ENCODE results near the gene NPC1.
"Not testable (repeated sequence)": the region's sequence is repeated elsewhere in the genome, so short reads cannot be mapped to it uniquely, and the experiment has no call there.

The NPC1 gene

DNA sequence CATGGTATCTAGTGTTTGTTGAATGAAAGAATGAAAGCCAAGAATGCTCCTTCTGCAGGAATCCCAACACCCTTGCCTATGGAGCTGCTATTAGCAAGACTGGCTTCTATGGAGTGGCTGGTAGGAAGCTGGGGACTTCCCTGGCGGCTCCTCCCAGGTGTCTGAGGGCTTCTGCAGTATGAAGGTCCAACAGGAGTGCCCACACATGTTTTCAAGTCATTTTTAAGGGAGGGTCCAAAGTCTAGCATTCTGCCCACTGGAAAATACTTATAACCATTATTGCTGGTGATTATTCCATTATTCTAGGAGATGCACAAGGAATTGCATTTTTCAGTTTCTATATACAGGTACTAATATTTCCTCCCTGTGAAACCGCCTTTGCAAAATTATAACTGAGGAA is 21.9 kb upstream of the NPC1 start:
- DNase-seq, result no peak

DNA sequence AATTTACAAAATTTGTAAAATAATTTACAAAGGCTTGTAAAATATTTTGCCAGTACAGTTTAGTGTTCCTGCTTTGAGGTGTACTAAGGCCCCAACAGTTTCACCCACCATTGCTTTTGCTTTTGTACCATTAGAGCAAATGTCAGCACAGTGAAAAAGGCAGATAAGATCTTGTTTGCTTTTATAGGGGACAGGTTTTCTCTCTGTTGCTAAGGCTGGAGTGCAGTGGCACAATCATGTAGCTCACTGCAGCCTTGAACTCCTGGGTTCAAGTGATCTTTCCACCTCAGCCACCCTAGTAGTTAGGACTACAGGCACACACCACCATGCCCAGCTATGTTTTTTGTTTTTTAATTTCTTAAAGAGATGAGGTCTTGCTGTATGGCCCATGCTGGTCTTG is 19.6 kb upstream of the NPC1 start:
- no peak for DNase-seq

DNA sequence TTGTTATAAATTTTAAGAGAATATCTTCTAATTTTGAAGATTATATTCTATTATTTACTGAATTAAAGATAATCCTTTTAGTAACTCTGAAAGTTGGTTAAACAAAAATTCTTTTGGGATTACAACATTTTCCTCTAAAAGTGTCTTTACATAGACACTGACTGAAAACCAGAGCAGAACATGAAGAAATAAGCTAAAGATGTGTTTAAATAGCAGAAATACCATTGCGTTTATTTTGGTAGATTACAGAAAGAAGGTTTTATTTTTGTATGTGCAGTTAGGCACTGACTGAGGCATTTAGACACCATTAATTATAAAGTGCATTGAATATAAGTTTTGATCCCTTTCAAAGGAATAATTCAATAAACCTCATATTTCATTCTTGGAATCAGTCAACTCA is 13.5 kb upstream of the NPC1 start:
- DNase-seq, result no peak

DNA sequence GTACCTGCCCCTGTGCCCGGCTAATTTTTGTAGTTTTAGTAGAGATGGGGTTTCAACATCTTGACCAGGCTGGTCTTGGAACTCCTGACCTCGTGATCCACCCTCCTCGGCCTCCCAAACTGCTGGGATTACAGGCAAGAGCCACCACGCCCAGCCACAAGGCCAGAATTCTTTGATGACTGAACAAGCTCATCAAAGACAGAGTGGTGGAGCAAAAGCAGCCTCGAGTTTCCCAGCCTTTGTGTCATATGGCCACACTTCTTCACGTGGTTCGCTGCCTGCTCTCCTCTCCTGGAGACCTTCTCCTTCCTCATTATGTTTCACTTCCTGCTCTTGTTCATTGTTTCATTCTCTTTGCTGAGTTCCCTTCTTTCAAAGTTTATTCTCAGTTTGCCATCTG is 9.9 kb upstream of the NPC1 start:
- DNase-seq, result no peak

DNA sequence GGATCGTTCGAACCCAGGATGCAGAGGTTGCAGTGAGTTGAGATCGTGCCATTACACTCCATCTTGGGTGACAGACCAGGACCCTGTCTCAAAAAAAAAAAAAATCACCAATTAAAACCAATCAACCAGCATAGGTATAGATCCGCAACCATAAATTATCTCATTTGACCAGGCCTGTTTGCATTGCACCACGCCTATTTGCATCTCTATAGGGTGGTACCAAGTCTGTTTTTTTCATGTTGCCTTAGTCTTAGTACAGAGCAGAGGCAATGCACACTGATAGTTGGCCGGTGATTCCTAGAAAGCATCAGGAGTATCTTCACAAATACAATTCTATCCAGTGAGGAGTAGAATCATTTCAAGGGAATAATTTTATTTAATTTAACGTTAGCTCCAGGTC is 9.3 kb upstream of the NPC1 start:
- DNase-seq, result no peak

DNA sequence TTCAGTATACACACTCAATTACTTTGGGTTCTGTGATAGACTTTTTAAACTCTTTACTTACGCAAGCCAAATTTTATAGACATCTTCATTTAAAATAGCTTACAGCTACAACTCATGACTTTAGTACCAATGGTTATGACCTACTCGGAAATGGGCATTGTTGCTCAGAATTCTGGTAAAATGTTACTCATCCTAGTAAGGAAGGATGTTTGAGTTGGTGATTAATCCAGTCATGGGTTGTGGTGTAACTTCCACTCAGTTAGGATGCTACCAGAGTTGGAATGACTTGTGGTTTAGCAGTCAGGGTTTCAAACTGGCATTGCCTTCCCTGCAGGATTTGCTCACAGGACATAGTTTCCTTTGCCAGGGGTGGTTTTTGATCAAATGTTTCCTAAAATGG is 7.4 kb upstream of the NPC1 start:
- no peak for DNase-seq

DNA sequence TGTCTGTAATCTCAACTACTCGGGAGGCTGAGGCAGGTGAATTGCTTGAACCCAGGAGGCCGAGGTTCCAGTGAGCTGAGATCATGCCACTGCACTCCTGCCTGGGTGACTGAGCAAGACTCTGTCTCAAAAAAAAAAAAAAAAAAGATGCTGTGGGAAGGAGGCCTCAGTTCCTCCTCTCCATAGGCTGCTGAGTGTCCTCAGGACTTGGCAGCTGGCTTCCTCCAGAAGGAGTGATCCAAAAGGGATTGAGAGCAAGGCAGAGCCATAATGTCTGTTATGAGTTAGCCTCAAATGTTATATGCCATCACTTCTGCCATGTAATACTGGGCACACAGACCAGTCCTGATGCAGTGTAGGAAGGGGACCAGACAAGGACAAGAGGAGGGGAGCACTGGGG is 6.6 kb upstream of the NPC1 start:
- DNase-seq, result no peak

DNA sequence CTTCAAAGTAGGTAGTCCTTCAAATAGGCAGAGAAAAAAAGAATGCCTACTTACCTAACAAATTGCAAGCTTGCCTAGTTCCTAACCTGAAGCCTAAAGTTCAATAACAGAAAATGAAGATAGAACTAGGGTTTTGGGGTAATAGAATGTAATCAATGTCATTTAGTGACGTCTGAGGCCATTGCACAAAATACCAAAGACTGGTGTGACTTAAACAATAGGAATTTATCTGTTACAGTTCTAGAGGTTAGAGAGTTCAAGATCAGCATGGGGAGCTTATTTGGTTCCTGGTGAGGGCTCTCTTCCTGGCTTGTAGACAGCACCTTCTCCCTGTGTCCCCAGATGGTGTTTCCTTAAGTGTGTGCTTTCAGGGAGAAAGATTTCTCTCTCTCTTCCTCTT is 4.7 kb upstream of the NPC1 start:
- no peak for DNase-seq

DNA sequence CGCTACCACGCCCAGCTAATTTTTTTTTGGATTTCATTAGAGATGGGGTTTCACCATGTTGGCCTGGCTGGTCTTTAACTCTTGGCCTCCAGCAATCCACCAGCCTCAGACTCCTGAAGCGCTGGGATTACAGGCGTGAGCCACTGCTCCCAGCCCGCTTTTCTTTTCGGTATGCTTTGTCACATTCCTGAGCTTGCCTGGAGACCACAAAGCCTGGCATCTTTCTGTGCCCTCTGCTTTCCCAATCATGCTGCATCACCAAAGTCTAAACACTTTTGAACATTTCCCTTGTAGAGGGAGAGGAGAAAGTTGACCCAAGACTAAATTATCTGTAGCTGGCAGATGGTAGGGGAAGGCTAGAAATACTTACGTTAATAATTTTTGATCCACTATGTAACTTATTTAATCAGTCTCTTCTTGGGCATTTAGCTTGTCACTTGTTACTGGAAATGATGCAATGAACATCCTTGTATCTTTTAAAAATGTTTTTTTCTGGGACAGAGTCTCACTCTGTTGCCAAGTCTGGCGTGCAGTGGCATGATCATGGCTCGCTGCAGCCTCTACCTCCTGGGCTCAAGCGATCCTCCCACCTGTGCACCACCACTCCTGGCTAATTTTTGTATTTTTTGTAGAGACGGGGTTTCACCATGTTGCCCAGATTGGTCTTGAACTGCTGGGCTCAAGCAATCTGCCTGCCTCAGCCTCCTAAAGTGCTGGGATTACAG is 2.7 kb upstream of the NPC1 start:
- no peak for DNase-seq

DNA sequence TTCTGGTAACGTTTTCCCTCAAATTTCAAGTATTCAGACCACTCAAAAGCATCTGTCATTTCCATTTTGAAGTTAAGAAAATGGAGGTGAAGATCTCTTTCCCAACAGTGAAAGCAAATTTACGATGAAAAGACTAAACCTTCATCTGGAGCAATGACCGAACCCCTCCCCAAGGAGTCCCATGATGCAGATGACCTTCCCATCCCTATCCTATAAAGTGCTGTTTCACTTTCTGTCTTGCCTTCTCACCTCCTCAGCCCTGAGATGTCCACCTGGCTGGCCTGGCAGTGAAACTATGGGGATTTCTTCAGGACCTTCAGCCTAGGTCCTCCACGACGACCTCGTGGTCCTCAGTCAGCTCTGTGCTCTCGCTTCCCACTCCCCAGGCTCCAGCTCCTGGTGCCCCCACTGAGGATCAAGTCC is 925 bp upstream of the NPC1 start:
- no peak for DNase-seq

DNA sequence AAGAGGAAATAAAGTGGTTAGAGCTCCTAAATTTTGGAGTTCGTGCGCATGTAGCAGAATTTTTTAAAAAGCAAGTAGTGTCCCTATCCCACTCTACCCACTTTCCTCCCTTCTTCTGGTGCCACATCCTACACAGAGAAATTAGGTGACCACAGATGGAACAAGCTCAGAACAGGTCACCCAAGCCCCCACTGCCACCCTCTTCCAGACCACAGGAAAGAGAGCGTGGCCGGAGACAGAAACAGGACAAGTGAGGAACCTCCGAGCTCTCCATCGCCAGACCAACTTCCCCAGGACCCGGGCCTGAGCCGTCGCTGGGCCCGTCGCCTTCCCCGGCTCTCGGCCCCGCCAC is 433 bp downstream of the NPC1 start:
- DNase-seq, result no peak

DNA sequence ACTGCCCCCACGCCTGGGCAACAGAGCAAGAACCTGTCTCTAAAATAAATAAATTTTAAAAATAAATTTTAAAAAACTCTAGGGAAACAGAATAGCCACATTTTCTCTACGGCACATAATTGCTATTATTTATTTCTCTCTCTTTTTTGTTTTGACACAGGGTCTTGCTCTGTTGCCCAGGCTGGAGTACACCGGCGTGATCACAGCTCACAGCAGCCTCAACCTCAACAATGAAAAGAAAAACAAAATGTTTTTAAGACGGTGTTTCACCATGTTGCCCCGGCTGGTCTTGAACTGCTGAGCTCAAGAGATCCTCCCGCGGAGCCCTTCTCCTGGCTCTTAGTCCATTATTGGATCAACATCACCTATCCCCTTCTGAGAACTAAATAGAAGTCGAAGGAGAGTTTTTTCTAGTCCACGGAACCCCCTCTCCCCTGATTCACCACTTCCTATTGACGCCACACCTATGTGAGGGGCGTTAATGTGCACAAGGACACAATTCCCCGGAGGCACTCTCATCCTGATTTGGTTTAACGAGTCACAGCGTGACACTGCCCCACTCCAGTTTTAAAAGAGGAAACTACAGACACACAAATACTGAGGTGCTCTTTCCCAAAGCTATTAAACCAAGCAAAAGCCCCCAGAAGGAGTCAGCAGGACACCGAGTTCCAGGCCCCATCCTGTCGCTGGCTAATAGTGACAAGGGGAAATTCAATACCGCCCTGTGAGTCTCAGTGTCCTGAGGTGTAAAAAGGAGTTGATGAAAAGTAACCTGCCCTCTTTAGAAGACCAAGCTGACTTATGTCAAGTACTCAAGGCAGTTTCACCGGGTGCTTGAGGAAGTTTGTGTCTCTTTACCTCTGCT is 1.1 kb downstream of the NPC1 start:
- no peak for DNase-seq

DNA sequence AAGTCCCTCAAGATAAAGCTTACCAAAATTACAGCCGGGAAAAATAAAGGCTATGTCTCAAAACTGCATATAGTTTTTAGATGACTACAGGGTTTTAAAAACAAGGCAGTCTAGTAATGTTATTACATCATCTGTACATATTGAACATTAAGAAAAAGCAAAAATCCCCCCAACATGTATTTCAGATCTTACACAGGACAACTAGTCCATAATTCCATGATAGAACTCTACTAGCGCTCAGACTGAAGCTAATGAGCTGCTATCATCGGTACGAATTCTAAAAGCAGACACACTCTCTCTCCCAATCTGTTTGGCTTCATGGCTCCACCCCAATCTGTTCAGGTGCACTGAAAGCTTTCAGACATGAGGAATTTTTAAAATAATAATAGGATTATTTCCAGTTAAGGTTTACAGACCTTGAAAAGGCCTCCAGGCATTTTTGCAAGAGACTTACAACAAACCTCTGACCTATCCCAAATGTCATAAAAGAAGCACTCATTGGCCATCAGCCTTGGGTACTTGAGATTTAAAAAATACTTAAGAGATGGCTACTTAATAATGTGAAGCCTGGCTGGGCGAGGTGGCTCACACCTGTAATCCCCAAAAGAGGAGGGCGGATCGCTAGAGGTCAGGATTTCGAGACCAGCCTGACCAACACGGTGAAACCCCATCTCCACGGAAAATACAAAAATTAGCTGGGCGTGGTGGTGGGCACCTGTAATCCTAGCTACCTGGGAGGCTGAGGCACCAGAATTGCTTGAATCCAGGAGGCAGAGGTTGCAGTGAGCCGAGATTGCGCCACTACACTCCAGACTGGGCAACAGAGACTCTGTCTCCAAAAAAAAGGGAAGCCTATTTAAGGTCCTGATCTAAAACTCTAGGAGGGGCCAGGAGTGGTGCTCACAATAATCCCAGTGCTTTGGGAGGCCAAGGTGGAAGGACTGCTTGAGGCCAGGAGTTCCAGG is 2.0 kb downstream of the NPC1 start:
- DNase-seq, result no peak

DNA sequence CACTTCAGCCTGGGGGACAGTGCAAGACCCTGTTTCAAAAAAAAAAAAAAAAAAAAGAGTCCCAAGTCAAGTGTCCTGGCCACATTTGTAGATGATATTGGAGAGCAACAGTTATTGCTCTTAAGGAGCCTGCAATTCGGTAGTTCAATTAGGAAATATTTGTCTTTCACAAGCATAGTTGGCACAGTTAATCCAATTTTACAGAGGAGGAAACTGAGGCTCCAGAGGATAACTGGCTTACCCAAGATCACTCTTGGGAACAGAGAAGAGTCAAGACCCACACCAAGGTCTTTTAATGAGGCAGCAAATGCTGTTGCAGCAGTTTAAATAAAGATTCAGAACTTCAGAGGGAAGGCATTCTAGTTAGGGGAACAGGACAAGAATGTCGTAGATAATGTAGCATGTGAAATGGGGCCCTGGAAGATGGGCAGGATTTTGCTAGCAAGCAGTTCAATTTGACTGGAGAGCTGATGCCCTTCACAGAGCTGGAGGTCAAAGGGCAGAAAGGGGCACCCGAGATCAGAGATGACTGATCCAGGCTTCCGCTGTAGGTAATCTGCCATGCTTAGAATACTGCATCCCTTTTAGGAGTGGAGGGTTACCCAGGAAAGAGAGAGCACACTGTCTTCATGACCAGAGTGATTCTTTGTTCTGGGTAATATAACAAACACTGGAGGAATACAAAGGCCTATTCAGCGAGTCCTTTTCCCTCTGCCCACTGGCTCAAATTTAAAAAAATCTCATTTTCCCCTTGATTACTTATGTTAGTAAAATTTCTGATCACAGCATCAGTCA is 3.0 kb downstream of the NPC1 start:
- no peak for DNase-seq

DNA sequence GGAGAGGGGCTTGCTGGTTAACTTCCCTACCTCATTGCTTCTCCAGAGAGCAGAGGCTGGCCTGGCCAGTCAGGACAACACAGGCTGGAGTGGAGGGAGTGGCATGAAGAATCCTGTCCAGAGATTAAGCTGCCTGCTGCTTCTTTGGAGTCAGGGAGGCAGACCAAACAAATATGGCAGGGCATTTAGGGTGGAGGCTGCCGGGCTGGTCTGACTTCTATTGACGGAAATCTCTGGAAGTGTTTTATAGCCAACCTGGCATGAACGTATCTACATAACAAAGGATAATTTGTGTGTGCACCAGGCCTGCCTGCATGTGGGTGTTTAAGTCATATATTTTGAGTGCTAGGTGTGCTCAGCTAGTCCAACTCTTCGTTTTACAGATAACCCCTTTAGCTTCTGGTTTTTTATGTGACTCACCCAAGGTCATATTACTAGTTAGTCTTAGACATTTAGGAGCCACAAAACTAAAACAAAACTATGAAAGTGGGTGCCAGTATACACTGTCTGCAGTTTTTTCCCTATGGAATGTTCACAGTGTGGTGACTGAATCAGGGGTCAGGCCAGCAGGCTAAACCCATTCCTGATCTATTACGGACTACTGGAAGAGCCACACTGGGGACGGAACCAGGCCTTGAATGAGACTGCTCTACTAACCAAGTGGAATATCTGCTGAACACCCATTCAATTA is 5.5 kb downstream of the NPC1 start:
- no peak for DNase-seq

DNA sequence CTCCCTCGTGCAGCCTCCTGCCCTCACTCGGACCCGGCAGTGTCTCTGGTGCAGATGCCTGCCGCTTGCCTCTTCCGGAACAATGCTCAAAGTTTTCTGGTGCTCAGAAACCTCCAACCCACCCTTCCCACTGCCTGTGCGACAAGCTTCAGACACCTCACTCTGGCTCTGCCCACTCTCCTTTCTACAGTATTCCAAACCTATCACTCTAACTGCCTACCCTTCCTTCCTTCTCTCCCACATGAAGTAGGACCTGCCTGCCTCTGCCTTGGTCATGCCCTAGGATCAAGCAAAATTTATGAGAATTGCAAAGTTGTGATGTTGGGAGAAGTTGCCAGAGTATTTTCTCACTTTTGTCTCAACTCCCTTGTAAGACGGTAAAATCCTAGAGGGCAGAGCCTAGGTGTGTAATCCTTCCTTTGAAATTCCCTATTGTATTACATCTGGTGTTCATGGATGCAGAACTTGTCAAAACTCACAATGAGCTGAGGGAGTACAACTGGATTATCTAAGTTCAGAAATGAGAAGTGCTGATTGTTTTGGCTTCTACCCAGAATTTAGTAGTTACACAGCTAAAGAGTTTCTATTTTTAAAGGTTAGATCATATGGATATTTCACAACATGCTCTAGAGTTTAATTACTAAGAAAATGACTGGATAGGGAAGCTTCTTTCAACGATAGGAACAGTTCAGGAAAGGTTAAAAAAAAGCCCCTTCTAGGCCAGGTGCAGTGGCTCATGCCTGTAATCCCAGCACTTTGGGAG is 7.2 kb downstream of the NPC1 start:
- no peak for DNase-seq

DNA sequence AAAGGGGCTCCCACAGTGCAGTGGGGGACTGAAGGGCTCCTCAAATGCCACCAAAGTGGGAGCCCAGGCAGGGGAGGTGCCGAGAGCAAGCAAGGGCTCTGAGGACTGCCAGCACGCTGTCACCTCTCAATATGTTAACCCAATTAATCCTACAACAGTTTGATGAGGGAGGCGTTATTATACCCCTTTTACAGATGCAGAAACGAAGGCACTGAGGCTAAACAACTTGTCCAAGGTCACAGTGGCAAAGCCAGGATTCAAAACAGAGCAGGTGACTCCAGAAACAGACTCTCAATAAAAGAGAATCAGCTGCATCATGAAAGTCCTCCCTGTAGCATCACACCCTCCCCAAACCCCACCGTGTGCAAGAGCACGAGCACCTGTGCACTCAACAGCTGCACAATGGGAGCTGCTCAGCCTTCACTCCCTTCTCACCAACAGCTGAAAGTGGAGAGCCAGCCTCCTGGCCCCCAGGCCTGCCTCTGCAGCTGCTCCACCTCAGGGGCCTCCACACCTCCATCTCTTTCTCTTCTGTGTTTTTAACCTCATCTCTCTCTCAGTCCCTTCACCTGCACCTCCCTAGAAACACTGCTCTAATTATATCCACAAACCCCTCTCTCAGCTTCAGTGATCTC is 8.1 kb downstream of the NPC1 start:
- no peak for DNase-seq

DNA sequence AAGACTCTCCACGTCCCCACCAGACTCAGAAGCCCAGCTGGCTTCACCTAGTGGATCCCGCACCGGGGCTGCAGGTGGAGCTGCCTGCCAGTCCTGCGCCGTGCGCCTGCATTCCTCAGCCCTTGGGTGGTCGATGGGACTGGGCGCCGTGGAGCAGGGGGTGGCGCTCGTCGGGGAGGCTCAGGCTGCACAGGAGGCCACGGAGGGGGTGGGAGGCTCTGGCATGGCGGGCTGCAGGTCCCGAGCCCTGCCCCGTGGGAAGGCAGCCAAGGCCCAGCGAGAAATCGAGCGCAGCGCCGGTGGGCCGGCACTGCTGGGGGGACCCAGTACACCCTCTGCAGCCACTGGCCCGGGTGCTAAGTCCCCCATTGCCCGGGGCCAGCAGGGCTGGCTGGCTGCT is 8.8 kb downstream of the NPC1 start:
- not testable (repeated sequence) for DNase-seq

DNA sequence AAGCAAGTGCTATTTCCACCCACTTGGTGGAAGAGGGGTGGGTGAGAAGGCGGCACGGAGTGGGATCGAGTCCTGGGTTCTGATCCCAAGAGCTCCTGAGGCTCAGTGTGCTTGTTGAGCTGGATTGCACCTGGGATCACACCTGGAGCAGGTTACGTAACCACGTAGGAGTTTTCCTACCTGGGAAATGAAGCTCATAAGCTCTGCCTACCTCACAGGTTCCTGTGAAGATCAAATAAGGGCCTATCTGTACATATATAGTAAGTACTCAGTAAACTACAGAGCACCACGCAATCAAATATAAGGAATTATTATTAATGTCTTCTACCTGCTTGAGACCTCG is 11.0 kb downstream of the NPC1 start:
- DNase-seq, result no peak

DNA sequence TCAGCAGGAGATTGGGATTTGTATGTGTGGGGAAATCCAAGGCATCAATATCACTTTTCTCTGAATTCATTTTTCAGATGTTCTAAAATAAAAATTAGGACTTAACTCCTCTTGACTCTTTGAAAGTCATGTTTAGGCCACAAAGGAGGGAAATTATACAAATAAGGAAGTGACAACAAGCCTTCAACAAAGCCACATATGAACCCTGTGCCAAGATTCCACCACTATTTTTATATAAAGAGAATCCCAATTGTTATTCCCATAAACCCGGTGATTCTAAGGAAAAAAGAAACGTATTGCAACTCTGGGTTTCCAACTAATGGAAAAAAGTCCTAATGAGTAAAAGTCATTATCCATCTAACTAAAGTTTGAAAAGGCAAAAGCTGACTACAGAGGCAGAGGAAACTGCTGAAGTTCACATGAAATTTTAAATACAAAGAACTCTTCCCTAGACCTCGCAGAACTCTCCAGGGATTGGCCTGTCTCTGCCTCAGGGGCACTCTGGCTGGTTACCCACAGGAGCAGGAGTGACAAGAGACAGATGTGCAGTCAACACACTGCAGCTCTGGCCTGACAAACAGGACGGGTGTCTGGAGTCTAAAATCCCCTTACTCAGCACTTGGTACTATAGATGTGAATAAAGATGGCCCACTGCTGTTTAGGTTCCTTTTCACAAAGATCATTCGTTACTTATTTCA is 11.5 kb downstream of the NPC1 start:
- no peak for DNase-seq

All from activated CD8-positive, alpha-beta memory T cell treated with anti-CD3 and anti-CD28 coated beads for 24 hours (primary cell).